Peyer's patch (tissue), 4 donors: ENCODE results near the gene NOS3. TPM values are rescaled to one million over a fixed set of nuclear protein-coding genes. Genes with fewer than 3 reads are reported as not detected.

Source experiments
- DNase-seq, 3 donors: peaks; one replicate each; pipeline ENCODE4 v3.0.0-alpha.2; 2017 to 2019
- H3K27ac ChIP-seq, 4 donors: fragments of 200-600 bp; sonication (generic); one replicate each; pipeline ENCODE4 v1.5.1; 2016 to 2019
- H3K27me3 ChIP-seq, 2 donors: fragments of 200-600 bp; sonication (generic); one replicate each; pipeline ENCODE4 v1.5.1; 2019
- H3K36me3 ChIP-seq, 3 donors: fragments of 200-600 bp; sonication (generic); one replicate each; pipeline ENCODE4 v1.5.1; 2016 to 2019
- H3K4me1 ChIP-seq, 4 donors: fragments of 200-600 bp; sonication (generic); one replicate each; pipeline ENCODE4 v1.5.1; 2016 to 2019
- H3K4me3 ChIP-seq, 4 donors: fragments of 200-600 bp; sonication (generic); 1 replicate in 3 of 4; 2 replicates in 1 of 4; pipeline ENCODE4 v1.5.1; 2016 to 2019; ENCODE audit warnings: mild to moderate bottlenecking in 1 of 4
- H3K9me3 ChIP-seq, 4 donors: fragments of 200-600 bp; sonication (generic); one replicate each; pipeline ENCODE4 v1.5.1; 2016 to 2019; ENCODE audit warnings: mild to moderate bottlenecking in 1 of 4
- CTCF ChIP-seq, 6 experiments: fragments of 450-650 bp in 4 of 6; fragments of 200-600 bp in 2 of 6; sonication (generic) in 1 of 6; IDR thresholded peaks; one replicate each; pipeline ENCODE4 v1.5.1; 2017 to 2019; ENCODE audit warnings: antibody characterized with exemption in 6 of 6, mild to moderate bottlenecking in 3 of 6, moderate library complexity in 1 of 6
- POLR2A ChIP-seq, 2 donors: fragments of 450-650 bp; IDR thresholded peaks; one replicate each; pipeline ENCODE4 v1.5.1; 2017; ENCODE audit warnings: antibody characterized with exemption in 2 of 2, mild to moderate bottlenecking in 2 of 2, moderate library complexity in 2 of 2
- total RNA-seq, 4 donors: library from RNA; depleted of rRNA; stranded (reverse); fragments of >200 nt; gene quantifications; one replicate each; pipeline ENCODE4 v1.1.0, GENCODE V29; 2016

NOS3 gene
- total RNA-seq, 4 donors from 2014 or later, result 1.2 to 18.2 (median 5.4) TPM

GRCh38 chr7:151058781-151059366, 68.1 kb downstream of the NOS3 start:
- Histone ChIP-seq H3K4me1 (peaks cover 4 to 44% (median 18%) of the 10 kb centered on the region in 4 donors), H3K27me3 (no peaks in the 10 kb centered on the region), H3K27ac (peak overlapping the region; percentile 91 to 96 (median 93)), H3K9me3 (no peaks in the 10 kb centered on the region), H3K4me3 (peak overlapping the region; percentile 61 to 87 (median 79)), H3K36me3 (no peaks in the 10 kb centered on the region)
- no peak for TF ChIP-seq POLR2A (IDR thresholded peaks at IDR 0.05)
- TF ChIP-seq CTCF (IDR thresholded peaks at IDR 0.05), result no peak
- peak in 1 of 3 donors; percentile 58 for DNase-seq

DNA sequence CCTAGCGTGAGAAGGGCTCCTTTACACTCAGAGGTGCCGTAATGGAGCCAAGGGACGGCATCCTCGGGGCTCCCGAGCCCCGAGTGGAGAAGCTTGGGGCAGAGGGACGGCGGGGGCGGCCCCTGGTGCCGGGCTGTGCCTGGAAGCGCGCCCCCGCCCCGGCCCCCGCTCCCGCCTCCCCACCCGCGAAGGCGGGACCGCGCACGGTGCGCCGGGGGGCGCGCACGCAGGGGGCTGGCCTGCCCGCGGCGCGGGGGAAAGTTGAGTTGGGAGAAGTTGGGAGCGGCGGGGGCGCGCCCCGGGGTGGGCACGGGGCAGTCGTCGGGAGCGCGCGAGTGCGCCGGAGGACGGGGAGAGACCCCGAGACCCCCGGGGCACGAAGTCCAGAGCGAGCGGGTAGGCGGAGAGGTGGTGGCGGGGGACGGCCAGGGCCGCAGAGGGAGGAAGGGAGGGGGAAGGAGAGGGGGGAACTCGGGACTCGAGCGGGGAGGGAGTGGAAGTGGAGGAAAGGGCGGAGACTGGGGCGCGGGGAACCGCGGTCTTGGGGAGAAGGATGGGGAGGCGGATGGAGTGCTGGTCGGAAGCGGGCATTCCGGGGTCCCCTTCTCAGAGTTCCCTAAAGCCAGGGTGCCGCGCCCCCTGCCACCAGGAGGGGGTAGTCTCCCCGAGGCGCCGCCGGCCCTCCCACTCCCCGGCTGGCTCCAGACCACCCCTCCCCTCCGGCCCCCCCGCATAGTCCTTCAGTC, 68.7 kb downstream of the NOS3 start, which contains the start of gene SLC4A2:
Gene SLC4A2 (plus strand): TSS at position 223 of the 746 bp plus-strand sequence. CDS start 2,399 bp downstream, outside the sequence.
- peak within 1 kb of the TSS; percentile 91 to 96 (median 93) for H3K27ac ChIP-seq
- no peaks in the 10 kb centered on the region for H3K9me3 ChIP-seq
- DNase-seq, result peak; percentile 73 to 88 (median 88)
- H3K4me1 ChIP-seq, result peaks cover 4 to 44% (median 18%) of the 10 kb centered on the region in 4 donors
- H3K27me3 ChIP-seq, result no peaks in the 10 kb centered on the region
- peaks cover 0 to 6% (median 0%) of the 10 kb centered on the region in 3 donors for H3K36me3 ChIP-seq
- peak in 5 of 6 experiments; percentile 24 to 62 (median 34) for TF ChIP-seq CTCF (IDR thresholded peaks at IDR 0.05)
- peak; percentile 21 to 23 for TF ChIP-seq POLR2A (IDR thresholded peaks at IDR 0.05)
- peak within 1 kb of the TSS; percentile 61 to 87 (median 79) for H3K4me3 ChIP-seq

DNA sequence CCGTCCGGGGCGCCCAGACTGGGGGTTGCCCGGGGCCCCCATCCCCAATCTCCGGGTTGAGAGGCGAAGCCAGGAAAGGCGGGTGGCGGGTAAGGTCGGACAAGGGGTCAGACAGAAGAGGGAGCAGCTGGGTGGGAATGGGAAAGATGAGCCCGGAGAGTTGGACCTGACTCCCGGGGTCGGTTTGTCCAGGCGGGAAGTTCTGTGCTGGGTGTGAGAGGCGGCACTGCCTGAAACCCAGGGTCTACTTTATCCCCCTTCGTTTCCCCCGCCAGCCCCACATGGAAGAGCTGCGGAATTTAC, 69.2 kb downstream of the NOS3 start:
- Histone ChIP-seq H3K36me3 (peaks cover 0 to 12% (median 0%) of the 10 kb centered on the region in 3 donors), H3K4me1 (peaks cover 4 to 44% (median 18%) of the 10 kb centered on the region in 4 donors), H3K27me3 (no peaks in the 10 kb centered on the region), H3K9me3 (no peaks in the 10 kb centered on the region), H3K27ac (peak overlapping the region; percentile 91 to 96 (median 93)), H3K4me3 (peak overlapping the region; percentile 61 to 87 (median 79))
- TF ChIP-seq POLR2A (IDR thresholded peaks at IDR 0.05) (no peak), CTCF (IDR thresholded peaks at IDR 0.05) (no peak)
- no peak for DNase-seq

DNA sequence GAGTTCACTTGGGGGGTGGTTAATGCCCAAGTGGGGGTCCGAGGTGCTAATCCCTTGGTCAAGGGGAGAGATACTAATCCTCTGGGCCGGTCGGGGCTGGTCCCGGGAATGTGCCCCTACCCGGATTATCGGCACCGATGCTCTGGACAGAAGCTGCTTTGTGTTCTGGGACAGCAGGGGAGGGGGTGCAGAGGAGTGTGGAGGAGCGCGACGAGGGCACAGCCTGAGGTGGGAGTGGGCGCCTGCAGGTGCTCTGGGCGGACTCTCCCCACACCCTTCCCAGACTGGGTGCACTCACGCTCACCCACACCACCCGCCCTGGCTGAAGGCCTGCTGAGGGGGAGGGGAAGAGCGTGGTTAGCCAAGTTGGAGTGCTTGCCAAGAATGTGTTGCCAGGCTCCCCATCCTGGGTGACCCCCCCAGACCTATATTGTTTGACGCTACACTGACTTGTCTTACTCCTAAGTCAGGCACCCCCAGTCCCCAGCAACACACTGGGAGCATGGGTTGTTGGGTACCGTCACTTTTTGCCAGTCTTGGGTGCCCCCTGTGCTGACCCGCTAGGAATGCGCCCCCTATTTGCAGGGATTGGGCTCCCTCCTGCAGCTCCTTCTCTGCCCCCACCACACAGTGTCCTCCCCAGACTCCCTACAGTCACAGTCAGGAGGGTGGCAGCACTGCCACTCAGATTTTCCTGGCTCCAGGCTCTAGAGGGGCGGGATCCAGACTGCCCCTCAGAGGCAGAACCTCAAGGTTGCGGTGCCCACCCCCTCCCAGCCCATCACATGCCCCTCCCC, 69.8 kb downstream of the NOS3 start:
- H3K4me3 ChIP-seq, result peak overlapping the region; percentile 61 to 87 (median 79)
- DNase-seq, result no peak
- no peaks in the 10 kb centered on the region for H3K9me3 ChIP-seq
- no peak for TF ChIP-seq CTCF (IDR thresholded peaks at IDR 0.05)
- no peak for TF ChIP-seq POLR2A (IDR thresholded peaks at IDR 0.05)
- peaks cover 4 to 44% (median 18%) of the 10 kb centered on the region in 4 donors for H3K4me1 ChIP-seq
- H3K27me3 ChIP-seq, result no peaks in the 10 kb centered on the region
- peaks cover 0 to 17% (median 0%) of the 10 kb centered on the region in 3 donors for H3K36me3 ChIP-seq
- H3K27ac ChIP-seq, result peak overlapping the region; percentile 91 to 96 (median 93)
